Measurements from ENCODE around the gene C2CD3. TPM values are rescaled to one million over a fixed set of nuclear protein-coding genes. Genes with fewer than 3 reads are reported as not detected.

C2CD3 gene
- total and polyA plus RNA-seq, 4 donors, result 3.1 to 14.5 (median 6.7) TPM

DNA sequence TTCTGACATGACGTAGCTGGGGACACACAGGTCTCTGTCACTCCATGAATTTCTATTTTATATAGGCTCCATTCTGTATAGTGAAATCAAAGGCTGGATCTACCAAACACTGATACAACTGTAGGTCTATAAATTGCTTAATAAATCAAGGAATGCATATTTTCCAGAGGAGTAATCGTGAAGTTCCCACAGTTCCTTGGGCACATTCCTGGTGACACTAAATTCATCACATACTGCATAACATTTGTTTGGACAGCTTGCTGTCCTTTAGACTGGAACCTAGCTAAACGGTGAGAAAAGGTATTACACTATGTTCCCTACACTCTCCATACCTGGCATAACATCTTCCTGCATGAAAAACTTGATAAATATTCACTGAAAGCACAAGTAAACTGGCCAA, 120.3 kb downstream of the C2CD3 start:
- Histone ChIP-seq H3K27me3 (ENCODE audit: control insufficient read depth in 4 of 4, insufficient read depth in 4 of 4, low read length in 3 of 4) (no peaks in the 10 kb centered on the region), H3K4me1 (ENCODE audit: control insufficient read depth in 4 of 4, insufficient read depth in 4 of 4, low read length in 3 of 4) (no peaks in the 10 kb centered on the region), H3K9me3 (ENCODE audit: control insufficient read depth in 4 of 4, low read length in 3 of 4) (no peaks in the 10 kb centered on the region), H3K27ac (ENCODE audit: low read depth in 1 of 2, low read length in 2 of 2) (no peak overlapping the region), H3K4me3 (ENCODE audit: low read depth in 1 of 3, low read length in 3 of 3) (no peak overlapping the region), H3K36me3 (ENCODE audit: control insufficient read depth in 4 of 4, insufficient read depth in 3 of 4, low read depth in 1 of 4, low read length in 3 of 4) (peaks cover 2 to 12% (median 7%) of the 10 kb centered on the region in 4 donors), H3K9ac (ENCODE audit: low read depth in 1 of 2, low read length in 2 of 2) (no peak overlapping the region)
- TF ChIP-seq, protein P1, sequence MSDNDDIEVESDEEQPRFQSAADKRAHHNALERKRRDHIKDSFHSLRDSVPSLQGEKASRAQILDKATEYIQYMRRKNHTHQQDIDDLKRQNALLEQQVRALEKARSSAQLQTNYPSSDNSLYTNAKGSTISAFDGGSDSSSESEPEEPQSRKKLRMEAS (IDR thresholded peaks at IDR 0.05), result no peak
- TF ChIP-seq NR2F2 (IDR thresholded peaks at IDR 0.05) (no peak), HNF4A (conservative IDR thresholded peaks at IDR 0.05) (no peak), RAD21 (IDR thresholded peaks at IDR 0.05) (no peak), YY1 (IDR thresholded peaks at IDR 0.05) (no peak), RXRA (IDR thresholded peaks at IDR 0.05) (no peak), GABPA (IDR thresholded peaks at IDR 0.05 in 1 of 2, conservative IDR thresholded peaks at IDR 0.05 in 1 of 2) (no peak)
- no peak for DNase-seq (ENCODE audit: low spot score)
- WGBS, result 96% methylated on average over 3 of the region's 3 CpGs

DNA sequence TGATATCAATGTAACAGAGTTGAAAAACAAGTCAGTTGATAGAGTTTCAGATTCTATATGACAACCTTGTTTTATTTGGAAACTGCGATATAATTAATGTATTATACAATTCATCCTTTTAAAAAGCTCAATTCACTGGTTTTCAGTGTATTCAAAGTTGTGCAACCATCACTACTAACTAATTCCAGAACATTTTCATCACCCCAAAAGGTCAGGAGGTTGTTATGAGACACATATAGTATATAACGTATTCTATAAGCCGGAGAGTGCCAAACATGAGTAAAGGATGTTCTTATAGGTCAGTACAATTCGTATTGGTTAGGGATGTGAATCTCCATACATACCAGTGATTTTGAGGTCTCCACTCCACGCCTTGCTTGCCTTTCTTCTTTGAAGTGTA, 121.8 kb downstream of the C2CD3 start:
- Histone ChIP-seq H3K9ac (ENCODE audit: low read depth in 1 of 2, low read length in 2 of 2) (no peak overlapping the region), H3K9me3 (ENCODE audit: control insufficient read depth in 4 of 4, low read length in 3 of 4) (no peaks in the 10 kb centered on the region), H3K4me1 (ENCODE audit: control insufficient read depth in 4 of 4, insufficient read depth in 4 of 4, low read length in 3 of 4) (no peaks in the 10 kb centered on the region), H3K4me3 (ENCODE audit: low read depth in 1 of 3, low read length in 3 of 3) (no peak overlapping the region), H3K27ac (ENCODE audit: low read depth in 1 of 2, low read length in 2 of 2) (no peak overlapping the region), H3K27me3 (ENCODE audit: control insufficient read depth in 4 of 4, insufficient read depth in 4 of 4, low read length in 3 of 4) (no peaks in the 10 kb centered on the region), H3K36me3 (ENCODE audit: control insufficient read depth in 4 of 4, insufficient read depth in 3 of 4, low read depth in 1 of 4, low read length in 3 of 4) (peaks cover 2 to 12% (median 6%) of the 10 kb centered on the region in 4 donors)
- TF ChIP-seq FOXA1 (IDR thresholded peaks at IDR 0.05) (no peak), RXRA (IDR thresholded peaks at IDR 0.05) (no peak), HNF4G (IDR thresholded peaks at IDR 0.05) (no peak), SP1 (IDR thresholded peaks at IDR 0.05) (no peak), FOXA2 (IDR thresholded peaks at IDR 0.05) (no peak), YY1 (IDR thresholded peaks at IDR 0.05) (no peak), NR2F2 (IDR thresholded peaks at IDR 0.05) (no peak)
- TF ChIP-seq, protein P2, sequence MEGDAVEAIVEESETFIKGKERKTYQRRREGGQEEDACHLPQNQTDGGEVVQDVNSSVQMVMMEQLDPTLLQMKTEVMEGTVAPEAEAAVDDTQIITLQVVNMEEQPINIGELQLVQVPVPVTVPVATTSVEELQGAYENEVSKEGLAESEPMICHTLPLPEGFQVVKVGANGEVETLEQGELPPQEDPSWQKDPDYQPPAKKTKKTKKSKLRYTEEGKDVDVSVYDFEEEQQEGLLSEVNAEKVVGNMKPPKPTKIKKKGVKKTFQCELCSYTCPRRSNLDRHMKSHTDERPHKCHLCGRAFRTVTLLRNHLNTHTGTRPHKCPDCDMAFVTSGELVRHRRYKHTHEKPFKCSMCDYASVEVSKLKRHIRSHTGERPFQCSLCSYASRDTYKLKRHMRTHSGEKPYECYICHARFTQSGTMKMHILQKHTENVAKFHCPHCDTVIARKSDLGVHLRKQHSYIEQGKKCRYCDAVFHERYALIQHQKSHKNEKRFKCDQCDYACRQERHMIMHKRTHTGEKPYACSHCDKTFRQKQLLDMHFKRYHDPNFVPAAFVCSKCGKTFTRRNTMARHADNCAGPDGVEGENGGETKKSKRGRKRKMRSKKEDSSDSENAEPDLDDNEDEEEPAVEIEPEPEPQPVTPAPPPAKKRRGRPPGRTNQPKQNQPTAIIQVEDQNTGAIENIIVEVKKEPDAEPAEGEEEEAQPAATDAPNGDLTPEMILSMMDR (IDR thresholded peaks at IDR 0.05; ENCODE audit: low read depth, low read length, missing input control), result no peak
- TF ChIP-seq, protein P1 (IDR thresholded peaks at IDR 0.05), result no peak
- TF ChIP-seq, protein P3, sequence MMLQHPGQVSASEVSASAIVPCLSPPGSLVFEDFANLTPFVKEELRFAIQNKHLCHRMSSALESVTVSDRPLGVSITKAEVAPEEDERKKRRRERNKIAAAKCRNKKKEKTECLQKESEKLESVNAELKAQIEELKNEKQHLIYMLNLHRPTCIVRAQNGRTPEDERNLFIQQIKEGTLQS (IDR thresholded peaks at IDR 0.05), result no peak
- no peak for DNase-seq (ENCODE audit: low spot score)
- WGBS, result 97% methylated on average over 5 of the region's 5 CpGs

DNA sequence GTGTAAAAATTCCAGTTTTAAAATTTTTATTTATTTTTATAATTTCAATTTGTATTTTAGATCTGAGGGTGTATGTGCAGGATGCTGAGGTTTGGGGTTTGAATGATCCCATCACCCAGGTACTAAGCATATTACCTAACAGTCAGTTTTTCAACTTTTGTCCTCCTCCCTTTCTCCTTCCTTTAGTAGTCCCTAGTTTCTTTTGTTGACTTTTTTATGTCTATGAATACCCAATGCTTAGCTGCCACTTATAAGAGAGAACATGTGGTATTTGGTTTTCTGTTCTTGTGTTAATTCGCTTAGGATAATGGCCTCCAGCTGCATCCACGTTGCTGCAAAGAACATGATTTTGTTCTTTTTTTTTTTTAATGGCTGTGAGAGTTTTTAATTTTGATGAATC, 126.3 kb downstream of the C2CD3 start:
- Histone ChIP-seq H3K9me3 (ENCODE audit: control insufficient read depth in 4 of 4, low read length in 3 of 4) (no peaks in the 10 kb centered on the region), H3K9ac (ENCODE audit: low read depth in 1 of 2, low read length in 2 of 2) (no peak overlapping the region), H3K27me3 (ENCODE audit: control insufficient read depth in 4 of 4, insufficient read depth in 4 of 4, low read length in 3 of 4) (no peaks in the 10 kb centered on the region), H3K36me3 (ENCODE audit: control insufficient read depth in 4 of 4, insufficient read depth in 3 of 4, low read depth in 1 of 4, low read length in 3 of 4) (peaks cover 7 to 19% (median 11%) of the 10 kb centered on the region in 4 donors), H3K4me1 (ENCODE audit: control insufficient read depth in 4 of 4, insufficient read depth in 4 of 4, low read length in 3 of 4) (no peaks in the 10 kb centered on the region), H3K4me3 (ENCODE audit: low read depth in 1 of 3, low read length in 3 of 3) (no peak overlapping the region), H3K27ac (ENCODE audit: low read depth in 1 of 2, low read length in 2 of 2) (no peak overlapping the region)
- 93% methylated on average over 2 of the region's 2 CpGs for WGBS
- TF ChIP-seq EGR1 (IDR thresholded peaks at IDR 0.05; ENCODE audit: low read depth in 2 of 2) (no peak), HNF4G (IDR thresholded peaks at IDR 0.05) (no peak), FOXA2 (IDR thresholded peaks at IDR 0.05) (no peak), HNF4A (conservative IDR thresholded peaks at IDR 0.05) (no peak)
- TF ChIP-seq, protein P3 (IDR thresholded peaks at IDR 0.05), result no peak
- DNase-seq (ENCODE audit: low spot score), result no peak

All from liver (tissue), 9 donors.